Hepatocyte (in vitro differentiated cells): ENCODE measurements around the gene ZNF76. TPM values are rescaled to one million over a fixed set of nuclear protein-coding genes. Genes with fewer than 3 reads are reported as not detected.

Experiments
- DNase-seq: peaks from one replicate; pipeline ENCODE4 v3.0.0-alpha.2; 2016; ENCODE audit warnings: low spot score
- H2AFZ ChIP-seq: fragments of 200-600 bp; sonication (generic); 2 replicates; pipeline ENCODE4 v1.6.0; 2016; ENCODE audit warnings: antibody characterized with exemption, mild to moderate bottlenecking
- H3K27ac ChIP-seq: fragments of 200-600 bp; sonication (generic); 2 replicates; pipeline ENCODE4 v1.5.1; 2016; ENCODE audit warnings: mild to moderate bottlenecking
- H3K27me3 ChIP-seq: fragments of 200-600 bp; sonication (generic); 2 replicates; pipeline ENCODE4 v1.6.1; 2016
- H3K36me3 ChIP-seq: fragments of 200-600 bp; sonication (generic); replicated peaks from 2 replicates; pipeline ENCODE4 v1.5.1; 2016; ENCODE audit warnings: low read depth; ENCODE audit not compliant: insufficient read depth
- H3K4me1 ChIP-seq: fragments of 200-600 bp; sonication (generic); 2 replicates; pipeline ENCODE4 v1.5.1; 2016; ENCODE audit warnings: mild to moderate bottlenecking, moderate library complexity; ENCODE audit not compliant: insufficient read depth
- H3K4me2 ChIP-seq: fragments of 200-600 bp; sonication (generic); 2 replicates; pipeline ENCODE4 v1.6.0; 2016
- H3K4me3 ChIP-seq: fragments of 200-600 bp; sonication (generic); 2 replicates; pipeline ENCODE4 v1.5.1; 2016; ENCODE audit warnings: mild to moderate bottlenecking
- H3K79me2 ChIP-seq: fragments of 200-600 bp; sonication (generic); 2 replicates; pipeline ENCODE4 v1.6.0; 2017; ENCODE audit warnings: mild to moderate bottlenecking
- H3K9me2 ChIP-seq: fragments of 200-600 bp; sonication (generic); replicated peaks from 2 replicates; pipeline ENCODE4 v1.6.0; 2017; ENCODE audit warnings: mild to moderate bottlenecking; ENCODE audit not compliant: insufficient read depth
- H3K9me3 ChIP-seq: fragments of 200-600 bp; sonication (generic); 2 replicates; pipeline ENCODE4 v1.5.1; 2016; ENCODE audit warnings: low read depth, mild to moderate bottlenecking
- H4K20me1 ChIP-seq: fragments of 200-600 bp; sonication (generic); 2 replicates; pipeline ENCODE4 v1.6.0; 2016; ENCODE audit warnings: mild to moderate bottlenecking; ENCODE audit not compliant: insufficient read depth, poor library complexity, severe bottlenecking
- EZH2 ChIP-seq: fragments of 200-600 bp; sonication (generic); IDR thresholded peaks from 2 replicates; pipeline ENCODE4 v1.6.1; 2016; ENCODE audit warnings: antibody characterized with exemption, mild to moderate bottlenecking, borderline replicate concordance
- EZH2phosphoT487 ChIP-seq: fragments of 200-600 bp; sonication (generic); IDR thresholded peaks from one replicate; pipeline ENCODE4 v1.6.1; 2018; ENCODE audit warnings: antibody characterized with exemption, mild to moderate bottlenecking, low read depth, moderate library complexity; ENCODE audit not compliant: unreplicated experiment, severe bottlenecking
- WGBS: methylation state at CpG from one replicate; pipeline ENCODE4 v1.1.6; 2016; ENCODE audit warnings: low lambda C conversion rate; ENCODE audit errors: missing lambda C conversion rate; 5-methylcytosine and 5-hydroxymethylcytosine counted together
- polyA plus RNA-seq: library from polyadenylated mRNA; unstranded; fragments of >200 nt; fragmentation: Nextera tagmentation; extraction: Ambion mirVana; gene quantifications from 2 replicates; pipeline ENCODE4 v1.2.1, GENCODE V29; 2016
- total RNA-seq: library from RNA; depleted of rRNA; stranded (reverse); fragments of >200 nt; gene quantifications from 2 replicates; pipeline ENCODE4 v1.2.3, GENCODE V29; 2014
- TF ChIP-seq, protein P1 (sequence below): fragments of 200-600 bp; sonication (generic); IDR thresholded peaks from 2 replicates; pipeline ENCODE4 v1.5.1; 2016; ENCODE audit warnings: antibody characterized with exemption, mild to moderate bottlenecking; ENCODE audit not compliant: poor library complexity

Gene ZNF76
- total and polyA plus RNA-seq, 2 experiments from 2014 or later = 17.0 to 28.0 TPM

DNA sequence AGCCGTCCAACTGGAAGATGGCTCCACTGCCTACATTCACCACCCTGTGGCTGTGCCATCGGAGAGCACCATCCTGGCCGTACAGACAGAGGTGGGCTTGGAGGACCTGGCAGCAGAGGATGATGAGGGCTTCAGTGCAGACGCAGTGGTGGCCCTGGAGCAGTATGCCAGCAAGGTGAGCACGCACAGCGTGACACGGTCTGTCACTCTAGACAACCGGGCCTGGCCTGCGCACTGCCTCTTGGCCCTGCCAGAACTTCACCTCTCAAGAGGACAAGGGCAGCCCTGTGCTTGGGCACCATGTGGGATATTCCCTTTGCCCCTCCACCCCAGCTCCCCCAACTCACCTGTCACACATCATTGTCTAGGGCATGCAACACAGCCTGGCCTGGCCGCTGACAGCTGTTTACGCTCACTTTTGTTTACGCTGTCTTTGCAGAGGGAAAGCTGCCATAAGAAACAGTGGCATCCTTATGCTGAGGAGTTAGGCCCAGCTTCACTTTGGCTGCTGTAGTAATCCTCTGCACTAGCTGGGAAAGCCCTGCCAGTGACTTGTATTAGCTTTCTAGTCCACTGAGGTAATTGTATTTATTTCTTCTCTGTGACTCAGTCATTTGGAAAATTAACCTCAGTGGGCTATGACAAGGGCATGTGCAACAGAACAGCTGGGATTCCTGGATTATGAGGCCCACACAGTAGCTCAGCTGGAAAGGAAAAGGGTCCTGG lies 28.3 kb downstream of the ZNF76 start:
- no peak for TF ChIP-seq EZH2
- TF ChIP-seq EZH2phosphoT487 = no peak
- Histone ChIP-seq H3K27me3 (no peaks in the 10 kb centered on the region), H4K20me1 (no peaks in the 10 kb centered on the region), H3K9me2 (no peaks in the 10 kb centered on the region), H3K9me3 (no peaks in the 10 kb centered on the region), H2AFZ (no peak overlapping the region), H3K36me3 (no peaks in the 10 kb centered on the region), H3K4me2 (no peak overlapping the region), H3K79me2 (no peaks in the 10 kb centered on the region), H3K27ac (no peak overlapping the region), H3K4me3 (no peak overlapping the region), H3K4me1 (no peaks in the 10 kb centered on the region)
- WGBS = 94% methylated on average over 12 of the region's 12 CpGs
- DNase-seq = no peak

DNA sequence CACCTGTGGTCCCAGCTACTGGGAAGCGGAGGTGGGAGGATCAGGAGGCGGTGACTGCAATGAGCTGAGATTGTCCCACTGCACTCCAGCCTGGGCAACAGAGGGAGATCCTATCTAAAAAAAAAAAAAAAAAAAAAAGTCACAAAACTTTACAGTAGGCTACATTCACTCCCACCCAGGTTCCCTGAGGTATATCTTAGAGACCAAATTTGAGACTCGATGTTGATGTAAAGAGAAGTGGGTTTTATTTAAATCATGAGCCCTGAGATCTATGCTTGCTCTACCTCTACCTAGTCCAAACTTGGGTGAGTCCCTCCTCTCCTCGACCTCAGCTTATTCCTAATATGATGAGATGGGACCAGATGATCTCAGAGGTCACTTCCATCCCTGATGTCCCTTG lies 29.3 kb downstream of the ZNF76 start:
- no peaks in the 10 kb centered on the region for H3K9me2 ChIP-seq
- WGBS = 79% methylated on average over 4 of the region's 4 CpGs

DNA sequence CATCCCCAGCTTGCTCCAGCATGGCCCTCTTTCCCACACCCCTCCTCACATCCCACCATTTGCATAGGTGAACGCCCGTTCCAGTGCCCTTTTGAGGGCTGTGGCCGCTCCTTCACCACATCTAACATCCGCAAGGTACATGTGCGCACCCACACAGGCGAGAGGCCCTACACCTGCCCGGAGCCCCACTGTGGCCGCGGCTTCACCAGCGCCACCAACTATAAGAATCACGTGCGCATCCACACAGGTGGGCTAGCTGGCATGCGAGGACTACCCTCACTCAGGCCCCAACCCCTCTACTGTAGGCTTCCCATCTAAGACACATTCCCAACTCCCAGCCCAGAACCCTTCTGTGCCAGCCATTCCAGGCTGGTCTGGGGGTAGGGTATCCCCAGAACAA lies 32.0 kb downstream of the ZNF76 start:
- Histone ChIP-seq H3K4me3 (no peak overlapping the region), H3K9me2 (no peaks in the 10 kb centered on the region), H3K4me1 (no peaks in the 10 kb centered on the region), H3K27ac (no peak overlapping the region), H3K9me3 (no peaks in the 10 kb centered on the region), H3K36me3 (no peaks in the 10 kb centered on the region), H2AFZ (no peak overlapping the region), H3K79me2 (no peaks in the 10 kb centered on the region), H4K20me1 (no peaks in the 10 kb centered on the region), H3K27me3 (no peaks in the 10 kb centered on the region), H3K4me2 (no peak overlapping the region)
- TF ChIP-seq EZH2 = no peak
- TF ChIP-seq, protein P1, sequence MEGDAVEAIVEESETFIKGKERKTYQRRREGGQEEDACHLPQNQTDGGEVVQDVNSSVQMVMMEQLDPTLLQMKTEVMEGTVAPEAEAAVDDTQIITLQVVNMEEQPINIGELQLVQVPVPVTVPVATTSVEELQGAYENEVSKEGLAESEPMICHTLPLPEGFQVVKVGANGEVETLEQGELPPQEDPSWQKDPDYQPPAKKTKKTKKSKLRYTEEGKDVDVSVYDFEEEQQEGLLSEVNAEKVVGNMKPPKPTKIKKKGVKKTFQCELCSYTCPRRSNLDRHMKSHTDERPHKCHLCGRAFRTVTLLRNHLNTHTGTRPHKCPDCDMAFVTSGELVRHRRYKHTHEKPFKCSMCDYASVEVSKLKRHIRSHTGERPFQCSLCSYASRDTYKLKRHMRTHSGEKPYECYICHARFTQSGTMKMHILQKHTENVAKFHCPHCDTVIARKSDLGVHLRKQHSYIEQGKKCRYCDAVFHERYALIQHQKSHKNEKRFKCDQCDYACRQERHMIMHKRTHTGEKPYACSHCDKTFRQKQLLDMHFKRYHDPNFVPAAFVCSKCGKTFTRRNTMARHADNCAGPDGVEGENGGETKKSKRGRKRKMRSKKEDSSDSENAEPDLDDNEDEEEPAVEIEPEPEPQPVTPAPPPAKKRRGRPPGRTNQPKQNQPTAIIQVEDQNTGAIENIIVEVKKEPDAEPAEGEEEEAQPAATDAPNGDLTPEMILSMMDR = no peak
- TF ChIP-seq EZH2phosphoT487 = no peak
- DNase-seq = no peak
- WGBS = 98% methylated on average over 13 of the region's 13 CpGs

More for the DNA sequence above, 29.3 kb downstream of the ZNF76 start:
- H3K27me3 ChIP-seq = no peaks in the 10 kb centered on the region
- no peak overlapping the region for H3K4me2 ChIP-seq
- H3K4me3 ChIP-seq = no peak overlapping the region
- DNase-seq = no peak
- H3K9me3 ChIP-seq = no peaks in the 10 kb centered on the region
- no peaks in the 10 kb centered on the region for H3K4me1 ChIP-seq
- TF ChIP-seq, protein P1 = no peak
- TF ChIP-seq EZH2 = no peak
- no peak for TF ChIP-seq EZH2phosphoT487
- no peak overlapping the region for H3K27ac ChIP-seq
- no peaks in the 10 kb centered on the region for H3K79me2 ChIP-seq
- H3K36me3 ChIP-seq = no peaks in the 10 kb centered on the region
- no peak overlapping the region for H2AFZ ChIP-seq
- no peaks in the 10 kb centered on the region for H4K20me1 ChIP-seq

DNA sequence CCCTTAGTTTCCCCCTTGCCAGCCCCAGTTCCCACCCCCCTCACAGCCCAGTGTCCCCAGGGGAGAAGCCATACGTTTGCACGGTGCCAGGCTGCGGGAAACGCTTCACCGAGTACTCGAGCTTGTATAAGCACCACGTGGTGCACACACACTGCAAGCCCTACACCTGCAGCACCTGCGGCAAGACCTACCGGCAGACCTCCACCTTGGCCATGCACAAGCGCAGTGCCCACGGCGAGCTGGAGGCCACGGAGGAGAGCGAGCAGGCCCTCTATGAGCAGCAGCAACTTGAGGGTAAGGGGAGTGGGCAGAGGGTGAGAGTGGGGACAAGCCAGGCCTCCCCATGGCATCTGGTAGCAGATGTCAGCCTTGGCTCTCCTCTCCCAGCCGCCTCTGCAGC lies 33.0 kb downstream of the ZNF76 start:
- no peaks in the 10 kb centered on the region for H3K36me3 ChIP-seq

More for the DNA sequence above, 33.0 kb downstream of the ZNF76 start:
- TF ChIP-seq, protein P1 = no peak
- TF ChIP-seq EZH2phosphoT487 (no peak), EZH2 (no peak)
- Histone ChIP-seq H3K27ac (no peak overlapping the region), H4K20me1 (no peaks in the 10 kb centered on the region), H3K9me2 (no peaks in the 10 kb centered on the region), H3K4me2 (no peak overlapping the region), H2AFZ (no peak overlapping the region), H3K4me3 (no peak overlapping the region), H3K9me3 (no peaks in the 10 kb centered on the region), H3K4me1 (no peaks in the 10 kb centered on the region), H3K27me3 (no peaks in the 10 kb centered on the region), H3K79me2 (no peaks in the 10 kb centered on the region)
- 89% methylated on average over 15 of the region's 15 CpGs for WGBS
- DNase-seq = no peak
